Liver (tissue), 9 donors: ENCODE results near the gene TUBB2A. TPM values are rescaled to one million over a fixed set of nuclear protein-coding genes. Genes with fewer than 3 reads are reported as not detected.

ENCODE experiments used
- DNase-seq: peaks from one replicate; pipeline ENCODE4 v3.0.0-alpha.2; 2017; ENCODE audit warnings: low spot score
- H3K27ac ChIP-seq, 2 donors: one replicate each; pipeline ENCODE4 v1.7.0; 2013; ENCODE audit warnings: inconsistent platforms in 2 of 2, low read length in 2 of 2, control low read depth in 1 of 2, low read depth in 1 of 2, mild to moderate bottlenecking in 1 of 2
- H3K27me3 ChIP-seq, 4 donors: one replicate each; pipeline versions ENCODE4 v1.6.1 to v1.7.0; 2013; ENCODE audit warnings: low read length in 3 of 4, inconsistent platforms in 1 of 4, mild to moderate bottlenecking in 1 of 4, moderate library complexity in 1 of 4; ENCODE audit not compliant: control insufficient read depth in 4 of 4, insufficient read depth in 4 of 4
- H3K36me3 ChIP-seq, 4 donors: one replicate each; pipeline versions ENCODE4 v1.6.1 to v1.7.0; 2013; ENCODE audit warnings: low read length in 3 of 4, mild to moderate bottlenecking in 3 of 4, low read depth in 1 of 4, moderate library complexity in 1 of 4; ENCODE audit not compliant: control insufficient read depth in 4 of 4, insufficient read depth in 3 of 4
- H3K4me1 ChIP-seq, 4 donors: one replicate each; pipeline versions ENCODE4 v1.6.1 to v1.7.0; 2013; ENCODE audit warnings: low read length in 3 of 4, mild to moderate bottlenecking in 3 of 4, moderate library complexity in 1 of 4; ENCODE audit not compliant: control insufficient read depth in 4 of 4, insufficient read depth in 4 of 4
- H3K4me3 ChIP-seq, 3 donors: one replicate each; pipeline versions ENCODE4 v1.6.1 to v1.7.0; 2013; ENCODE audit warnings: low read length in 3 of 3, control low read depth in 1 of 3, low read depth in 1 of 3, mild to moderate bottlenecking in 1 of 3
- H3K9ac ChIP-seq, 2 donors: one replicate each; pipeline ENCODE4 v1.7.0; 2013; ENCODE audit warnings: low read length in 2 of 2, mild to moderate bottlenecking in 2 of 2, moderate library complexity in 2 of 2, control low read depth in 1 of 2, low read depth in 1 of 2
- H3K9me3 ChIP-seq, 4 donors: one replicate each; pipeline versions ENCODE4 v1.6.1 to v1.7.0; 2013; ENCODE audit warnings: low read length in 3 of 4; ENCODE audit not compliant: control insufficient read depth in 4 of 4
- FOXA1 ChIP-seq: IDR thresholded peaks from 2 replicates; pipeline ENCODE4 v1.6.1; 2016; ENCODE audit warnings: antibody characterized with exemption
- FOXA2 ChIP-seq: IDR thresholded peaks from 2 replicates; pipeline ENCODE4 v1.6.1; 2016; ENCODE audit warnings: antibody characterized with exemption
- GABPA ChIP-seq, 2 donors: IDR thresholded peaks in 1 of 2; conservative IDR thresholded peaks in 1 of 2; 2 replicates each; pipeline ENCODE4 v1.6.1; 2016; ENCODE audit warnings: antibody characterized with exemption in 2 of 2, mild to moderate bottlenecking in 1 of 2, moderate library complexity in 1 of 2
- RAD21 ChIP-seq, 2 donors: IDR thresholded peaks; 2 replicates each; pipeline ENCODE4 v1.6.1; 2016; ENCODE audit warnings: antibody characterized with exemption in 2 of 2, mild to moderate bottlenecking in 2 of 2
- SP1 ChIP-seq: IDR thresholded peaks from 2 replicates; pipeline ENCODE4 v1.6.1; 2018; ENCODE audit warnings: antibody characterized with exemption, mild to moderate bottlenecking
- TAF1 ChIP-seq: conservative IDR thresholded peaks from 2 replicates; pipeline ENCODE4 v1.6.1; 2016; ENCODE audit warnings: antibody characterized with exemption, mild to moderate bottlenecking
- YY1 ChIP-seq: IDR thresholded peaks from 2 replicates; pipeline ENCODE4 v1.6.1; 2016; ENCODE audit warnings: antibody characterized with exemption, mild to moderate bottlenecking
- WGBS: extraction: QIAGEN DNeasy Blood & Tissue Kit; methylation state at CpG from one replicate; pipeline ENCODE4 v1.1.7; 2013; 5-methylcytosine and 5-hydroxymethylcytosine counted together
- polyA plus RNA-seq, 2 donors: library from polyadenylated mRNA; stranded (reverse) in 1 of 2; unstranded in 1 of 2; fragments of 200-250 nt in 1 of 2; fragments of >200 nt in 1 of 2; fragmentation: Nextera tagmentation in 1 of 2; extraction: Ambion mirVana in 1 of 2; gene quantifications; one replicate each; pipeline versions ENCODE4 v1.2.1 to v1.2.3, GENCODE V29; 2013 to 2015
- total RNA-seq, 2 donors: library from RNA; depleted of rRNA; stranded (reverse); fragments of >200 nt; gene quantifications; one replicate each; pipeline ENCODE4 v1.2.3, GENCODE V29; 2014
- TF ChIP-seq, protein P1 (sequence below): IDR thresholded peaks from 2 replicates; pipeline ENCODE4 v1.6.1; 2016; ENCODE audit warnings: antibody characterized with exemption
- TF ChIP-seq, protein P2 (sequence below): IDR thresholded peaks from 2 replicates; pipeline ENCODE4 v1.6.1; 2016; ENCODE audit warnings: antibody characterized with exemption, mild to moderate bottlenecking
- donor health status: healthy.
- donor health status: healthy.
- donor health status: healthy.
- donor health status: healthy.
- donor health status: healthy.

The TUBB2A gene
- total and polyA plus RNA-seq, 4 donors: 53.5 to 94.8 (median 88.1) TPM

DNA sequence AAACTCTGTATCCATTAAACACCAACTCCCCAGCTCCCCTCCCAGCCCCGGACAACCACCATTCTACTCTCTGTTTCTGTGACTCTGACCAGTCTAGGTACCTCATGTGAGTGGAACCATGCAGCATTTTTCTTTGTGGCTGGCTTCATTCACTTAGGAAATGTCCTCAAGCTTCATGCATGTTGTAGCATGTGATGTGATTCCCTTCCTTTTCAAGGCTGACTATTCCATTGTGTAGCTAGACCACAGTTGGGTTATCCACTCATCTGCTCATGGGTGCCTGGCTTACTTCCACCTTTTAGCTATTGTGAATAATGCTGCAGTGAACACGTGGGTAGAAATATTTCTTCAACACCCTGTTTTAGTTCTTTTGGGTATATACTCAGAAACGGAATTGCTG is 47.6 kb downstream of the TUBB2A start:
- Histone ChIP-seq H3K4me3 (no peak overlapping the region), H3K4me1 (no peaks in the 10 kb centered on the region), H3K27me3 (no peaks in the 10 kb centered on the region), H3K9ac (no peak overlapping the region), H3K27ac (no peak overlapping the region), H3K36me3 (peaks cover 12 to 62% (median 56%) of the 10 kb centered on the region in 4 donors), H3K9me3 (no peaks in the 10 kb centered on the region)
- 95% methylated on average over 3 of the region's 3 CpGs for WGBS
- no peak for DNase-seq
- TF ChIP-seq, protein P1, sequence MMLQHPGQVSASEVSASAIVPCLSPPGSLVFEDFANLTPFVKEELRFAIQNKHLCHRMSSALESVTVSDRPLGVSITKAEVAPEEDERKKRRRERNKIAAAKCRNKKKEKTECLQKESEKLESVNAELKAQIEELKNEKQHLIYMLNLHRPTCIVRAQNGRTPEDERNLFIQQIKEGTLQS: no peak
- TF ChIP-seq FOXA2: no peak

DNA sequence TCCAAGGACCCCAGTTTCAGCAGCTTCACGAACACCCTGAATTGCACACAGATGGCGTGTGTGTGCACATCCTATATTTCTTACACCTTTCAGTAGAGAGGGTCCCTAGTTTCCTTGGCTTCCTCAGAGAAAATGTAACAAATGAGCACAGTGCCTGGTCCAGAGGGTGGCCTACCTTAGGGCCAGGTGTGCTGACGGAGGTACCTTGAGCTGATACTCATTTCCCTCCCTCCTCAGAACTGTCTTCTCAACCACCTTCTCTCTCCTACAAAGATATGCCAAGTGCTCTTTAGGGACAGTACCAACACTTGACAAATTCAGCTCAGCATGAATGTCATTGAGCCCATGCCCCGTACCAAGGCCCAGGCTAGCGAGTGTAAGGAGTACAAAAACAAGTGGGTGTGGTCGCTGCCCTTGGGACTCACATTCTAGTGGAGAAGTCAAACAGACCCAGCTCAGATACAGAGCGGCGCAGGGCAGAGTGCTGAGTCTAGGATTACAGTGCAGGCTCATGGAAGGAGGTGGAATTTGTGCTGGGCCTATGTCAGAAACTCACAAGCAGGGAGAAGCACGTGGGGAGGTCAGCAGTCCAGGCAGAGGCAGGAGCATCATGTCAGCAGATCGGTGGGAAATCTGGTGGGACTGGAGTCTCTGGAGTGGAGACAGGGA is 48.5 kb downstream of the TUBB2A start:
- no peak for DNase-seq

More for the DNA sequence above, 48.5 kb downstream of the TUBB2A start:
- Histone ChIP-seq H3K36me3 (peaks cover 11 to 64% (median 55%) of the 10 kb centered on the region in 4 donors), H3K9ac (no peak overlapping the region), H3K4me1 (no peaks in the 10 kb centered on the region), H3K9me3 (no peaks in the 10 kb centered on the region), H3K27ac (no peak overlapping the region), H3K4me3 (no peak overlapping the region), H3K27me3 (no peaks in the 10 kb centered on the region)
- TF ChIP-seq FOXA1: no peak
- no peak for TF ChIP-seq YY1
- TF ChIP-seq GABPA (IDR thresholded peaks at IDR 0.05 in 1 of 2, conservative IDR thresholded peaks at IDR 0.05 in 1 of 2): no peak
- TF ChIP-seq RAD21 (IDR thresholded peaks at IDR 0.05): no peak
- TF ChIP-seq TAF1: no peak
- TF ChIP-seq, protein P1: no peak
- no peak for TF ChIP-seq FOXA2
- TF ChIP-seq, protein P2, sequence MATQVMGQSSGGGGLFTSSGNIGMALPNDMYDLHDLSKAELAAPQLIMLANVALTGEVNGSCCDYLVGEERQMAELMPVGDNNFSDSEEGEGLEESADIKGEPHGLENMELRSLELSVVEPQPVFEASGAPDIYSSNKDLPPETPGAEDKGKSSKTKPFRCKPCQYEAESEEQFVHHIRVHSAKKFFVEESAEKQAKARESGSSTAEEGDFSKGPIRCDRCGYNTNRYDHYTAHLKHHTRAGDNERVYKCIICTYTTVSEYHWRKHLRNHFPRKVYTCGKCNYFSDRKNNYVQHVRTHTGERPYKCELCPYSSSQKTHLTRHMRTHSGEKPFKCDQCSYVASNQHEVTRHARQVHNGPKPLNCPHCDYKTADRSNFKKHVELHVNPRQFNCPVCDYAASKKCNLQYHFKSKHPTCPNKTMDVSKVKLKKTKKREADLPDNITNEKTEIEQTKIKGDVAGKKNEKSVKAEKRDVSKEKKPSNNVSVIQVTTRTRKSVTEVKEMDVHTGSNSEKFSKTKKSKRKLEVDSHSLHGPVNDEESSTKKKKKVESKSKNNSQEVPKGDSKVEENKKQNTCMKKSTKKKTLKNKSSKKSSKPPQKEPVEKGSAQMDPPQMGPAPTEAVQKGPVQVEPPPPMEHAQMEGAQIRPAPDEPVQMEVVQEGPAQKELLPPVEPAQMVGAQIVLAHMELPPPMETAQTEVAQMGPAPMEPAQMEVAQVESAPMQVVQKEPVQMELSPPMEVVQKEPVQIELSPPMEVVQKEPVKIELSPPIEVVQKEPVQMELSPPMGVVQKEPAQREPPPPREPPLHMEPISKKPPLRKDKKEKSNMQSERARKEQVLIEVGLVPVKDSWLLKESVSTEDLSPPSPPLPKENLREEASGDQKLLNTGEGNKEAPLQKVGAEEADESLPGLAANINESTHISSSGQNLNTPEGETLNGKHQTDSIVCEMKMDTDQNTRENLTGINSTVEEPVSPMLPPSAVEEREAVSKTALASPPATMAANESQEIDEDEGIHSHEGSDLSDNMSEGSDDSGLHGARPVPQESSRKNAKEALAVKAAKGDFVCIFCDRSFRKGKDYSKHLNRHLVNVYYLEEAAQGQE: no peak
- no peak for TF ChIP-seq SP1
- 88% methylated on average over 10 of the region's 10 CpGs for WGBS

Other genes with a start within 250 kb of the TUBB2A start
- gene SERPINB6, start 186.0 kb downstream of the TUBB2A start, total RNA-seq: 10 to 100 TPM; 24.0 to 31.2 TPM
- gene SERPINB6, start 186.0 kb downstream of the TUBB2A start, polyA plus RNA-seq: 10 to 100 TPM; 32.3 to 32.4 TPM
- 100 to 1,000 TPM in 1 of 2 donors, 10 to 100 TPM in 1; 11.5 to 124 TPM for gene NQO2, start 157.7 kb downstream of the TUBB2A start, total RNA-seq
- 100 to 1,000 TPM in 1 of 2 donors, 10 to 100 TPM in 1; 61.7 to 127 TPM for gene NQO2, start 157.7 kb downstream of the TUBB2A start, polyA plus RNA-seq
- 10 to 100 TPM; 14.0 to 27.2 TPM for gene RIPK1, start 89.0 kb downstream of the TUBB2A start, total RNA-seq
- 10 to 100 TPM in 1 of 2 donors, 1 to 10 TPM in 1; 6.7 to 12.6 TPM for gene RIPK1, start 89.0 kb downstream of the TUBB2A start, polyA plus RNA-seq
- gene BPHL, start 38.8 kb downstream of the TUBB2A start, total RNA-seq: 10 to 100 TPM; 16.0 to 33.4 TPM
- gene BPHL, start 38.8 kb downstream of the TUBB2A start, polyA plus RNA-seq: 10 to 100 TPM; 29.6 to 90.8 TPM
- gene TUBB2B, start 70.1 kb upstream of the TUBB2A start, total RNA-seq: 1 to 10 TPM; 2.1 to 4.6 TPM
- gene TUBB2B, start 70.1 kb upstream of the TUBB2A start, polyA plus RNA-seq: 1 to 10 TPM in 1 of 2 donors, under 1 TPM in 1; 0.22 to 4.3 TPM
- gene PSMG4, start 101.4 kb upstream of the TUBB2A start, total RNA-seq: 10 to 100 TPM; 10.7 to 12.0 TPM
- 10 to 100 TPM; 18.1 to 28.5 TPM for gene PSMG4, start 101.4 kb upstream of the TUBB2A start, polyA plus RNA-seq